Neural progenitor cell (in vitro differentiated cells): ENCODE data around the gene PORCN. TPM values are rescaled to one million over a fixed set of nuclear protein-coding genes. Genes with fewer than 3 reads are reported as not detected.
"Not testable (repeated sequence)": the region's sequence is repeated elsewhere in the genome, so short reads cannot be mapped to it uniquely, and the experiment has no call there.

Source experiments
- DNase-seq: peaks from one replicate; pipeline ENCODE4 v3.0.0-alpha.2; 2016; ENCODE audit warnings: low spot score
- H2AFZ ChIP-seq: fragments of 200-600 bp; sonication (generic); replicated peaks from 2 replicates; pipeline ENCODE4 v1.6.1; 2016; ENCODE audit warnings: antibody characterized with exemption
- H3F3A ChIP-seq: fragments of 200-600 bp; sonication (generic); 2 replicates; pipeline ENCODE4 v1.6.1; 2016; ENCODE audit warnings: antibody characterized with exemption, low read depth
- H3K27ac ChIP-seq: fragments of 200-600 bp; sonication (generic); 2 replicates; pipeline ENCODE4 v1.5.1; 2016; ENCODE audit warnings: mild to moderate bottlenecking
- H3K27me3 ChIP-seq: fragments of 200-600 bp; sonication (generic); 2 replicates; pipeline ENCODE4 v1.6.1; 2016; ENCODE audit warnings: mild to moderate bottlenecking, moderate library complexity
- H3K36me3 ChIP-seq: fragments of 200-600 bp; sonication (generic); 2 replicates; pipeline ENCODE4 v1.5.1; 2016
- H3K4me1 ChIP-seq: fragments of 200-600 bp; sonication (generic); 2 replicates; pipeline ENCODE4 v1.6.1; 2016; ENCODE audit warnings: mixed run types
- H3K4me2 ChIP-seq: fragments of 200-600 bp; sonication (generic); 2 replicates; pipeline ENCODE4 v1.6.1; 2016
- H3K4me3 ChIP-seq: fragments of 200-600 bp; sonication (generic); 2 replicates; pipeline ENCODE4 v1.5.1; 2016
- H3K79me2 ChIP-seq: fragments of 200-600 bp; sonication (generic); 2 replicates; pipeline ENCODE4 v1.6.1; 2016; ENCODE audit warnings: low read depth
- H3K9ac ChIP-seq: fragments of 200-600 bp; sonication (generic); 2 replicates; pipeline ENCODE4 v1.6.1; 2016
- H3K9me3 ChIP-seq: fragments of 200-600 bp; sonication (generic); 2 replicates; pipeline ENCODE4 v1.5.1; 2016; ENCODE audit warnings: low read depth
- H4K20me1 ChIP-seq: fragments of 200-600 bp; sonication (generic); 2 replicates; pipeline ENCODE4 v1.6.1; 2016; ENCODE audit warnings: low read depth
- H3K27ac Mint-ChIP-seq: 3 replicates; pipeline ENCODE4 v1.8.0; 2021; ENCODE audit warnings: mixed read lengths
- H3K27me3 Mint-ChIP-seq: 2 replicates; pipeline ENCODE4 v1.8.0; 2022; ENCODE audit warnings: low read depth, mild to moderate bottlenecking, inconsistent platforms, moderate library complexity, mixed read lengths; ENCODE audit not compliant: insufficient read depth
- H3K36me3 Mint-ChIP-seq: 3 replicates; pipeline ENCODE4 v1.8.0; 2021; ENCODE audit warnings: mixed read lengths
- H3K4me1 Mint-ChIP-seq: 3 replicates; pipeline ENCODE4 v1.8.0; 2021; ENCODE audit warnings: mixed read lengths
- H3K4me3 Mint-ChIP-seq: 3 replicates; pipeline ENCODE4 v1.8.0; 2021; ENCODE audit warnings: mild to moderate bottlenecking, moderate library complexity, mixed read lengths
- H3K9me3 Mint-ChIP-seq: 3 replicates; pipeline ENCODE4 v1.8.0; 2020; ENCODE audit warnings: mixed read lengths
- CTCF ChIP-seq: fragments of 200-600 bp; sonication (generic); IDR thresholded peaks from 2 replicates; pipeline ENCODE4 v1.5.1; 2017; ENCODE audit warnings: antibody characterized with exemption, mild to moderate bottlenecking
- EZH2 ChIP-seq: fragments of 200-600 bp; sonication (generic); IDR thresholded peaks from 2 replicates; pipeline ENCODE4 v1.6.1; 2017; ENCODE audit warnings: antibody characterized with exemption, mild to moderate bottlenecking, moderate library complexity
- EZH2phosphoT487 ChIP-seq: fragments of 200-600 bp; sonication (generic); IDR thresholded peaks from 2 replicates; pipeline ENCODE4 v1.6.1; 2017; ENCODE audit warnings: antibody characterized with exemption
- total RNA-seq: library from RNA; depleted of rRNA; stranded (reverse); fragments of >200 nt; gene quantifications from 2 replicates; pipeline ENCODE4 v1.2.3, GENCODE V29; 2015; ENCODE audit warnings: low replicate concordance

PORCN gene
- total RNA-seq, 1 donor from 2014 or later, result 10.8 TPM

- H3K27ac ChIP-seq, result no peak overlapping the region
Observed at GRCh38 chrX:48522291-48522690, 13.5 kb downstream of the PORCN start.

GRCh38 chrX:48523682-48524081 lies 14.9 kb downstream of the PORCN start:
- H3K36me3 Mint-ChIP-seq, result peaks cover 17% of the 10 kb centered on the region
- H3K27ac Mint-ChIP-seq, result no peak overlapping the region

More at GRCh38 chrX:48522291-48522690, 13.5 kb downstream of the PORCN start:
- peaks cover 11% of the 10 kb centered on the region for H3K36me3 Mint-ChIP-seq
- no peaks in the 10 kb centered on the region for H3K27me3 ChIP-seq
- H3K4me3 ChIP-seq, result peak overlapping the region; percentile 61
- peaks cover 9% of the 10 kb centered on the region for H3K9me3 Mint-ChIP-seq
- H4K20me1 ChIP-seq, result no peaks in the 10 kb centered on the region
- H2AFZ ChIP-seq, result peak overlapping the region; percentile 64
- H3F3A ChIP-seq, result peaks cover 5% of the 10 kb centered on the region
- H3K4me1 ChIP-seq, result no peaks in the 10 kb centered on the region
- H3K4me3 Mint-ChIP-seq, result peak overlapping the region; percentile 91
- H3K4me1 Mint-ChIP-seq, result peaks cover 12% of the 10 kb centered on the region
- no peak for TF ChIP-seq EZH2phosphoT487
- TF ChIP-seq CTCF, result no peak
- TF ChIP-seq EZH2, result no peak
- H3K9me3 ChIP-seq, result no peaks in the 10 kb centered on the region
- H3K4me2 ChIP-seq, result peak overlapping the region; percentile 81
- H3K27me3 Mint-ChIP-seq, result peaks cover 5% of the 10 kb centered on the region
- peak overlapping the region; percentile 69 for H3K27ac Mint-ChIP-seq
- peak; percentile 4 for DNase-seq
- H3K79me2 ChIP-seq, result peaks cover 32% of the 10 kb centered on the region
- no peaks in the 10 kb centered on the region for H3K36me3 ChIP-seq
- peak overlapping the region; percentile 23 for H3K9ac ChIP-seq

GRCh38 chrX:48525853-48526252 lies 17.1 kb downstream of the PORCN start:
- not testable (repeated sequence) for H3K4me1 Mint-ChIP-seq, H3K27me3 ChIP-seq, H3F3A ChIP-seq, H4K20me1 ChIP-seq, H3K4me1 ChIP-seq, H3K4me3 Mint-ChIP-seq, H3K4me3 ChIP-seq, H2AFZ ChIP-seq, H3K9ac ChIP-seq, H3K9me3 ChIP-seq, H3K27ac Mint-ChIP-seq, DNase-seq, H3K4me2 ChIP-seq, H3K27ac ChIP-seq, H3K36me3 ChIP-seq, H3K27me3 Mint-ChIP-seq
- H3K36me3 Mint-ChIP-seq, result peaks cover 17% of the 10 kb centered on the region
- H3K79me2 ChIP-seq, result peaks cover 32% of the 10 kb centered on the region
- peaks cover 11% of the 10 kb centered on the region for H3K9me3 Mint-ChIP-seq

More at GRCh38 chrX:48523682-48524081, 14.9 kb downstream of the PORCN start:
- H3K79me2 ChIP-seq, result peaks cover 32% of the 10 kb centered on the region
- Mint-ChIP-seq H3K9me3 (peaks cover 10% of the 10 kb centered on the region), H3K27me3 (peaks cover 7% of the 10 kb centered on the region), H3K4me3 (peak overlapping the region; percentile 74), H3K4me1 (peaks cover 12% of the 10 kb centered on the region)
- no peak overlapping the region for H2AFZ ChIP-seq
- H3K27me3 ChIP-seq, result no peaks in the 10 kb centered on the region
- no peaks in the 10 kb centered on the region for H3K4me1 ChIP-seq
- no peak overlapping the region for H3K9ac ChIP-seq
- no peak overlapping the region for H3K4me3 ChIP-seq
- no peaks in the 10 kb centered on the region for H3K36me3 ChIP-seq
- H3F3A ChIP-seq, result peaks cover 5% of the 10 kb centered on the region
- TF ChIP-seq CTCF, result no peak
- no peak for TF ChIP-seq EZH2phosphoT487
- no peak for TF ChIP-seq EZH2
- H4K20me1 ChIP-seq, result no peaks in the 10 kb centered on the region
- no peaks in the 10 kb centered on the region for H3K9me3 ChIP-seq
- H3K4me2 ChIP-seq, result no peak overlapping the region
- DNase-seq, result no peak
- H3K27ac ChIP-seq, result no peak overlapping the region

- H3F3A ChIP-seq, result no peaks in the 10 kb centered on the region
- H3K4me3 ChIP-seq, result no peak overlapping the region
- H3K27me3 Mint-ChIP-seq, result peaks cover 6% of the 10 kb centered on the region
- H3K36me3 ChIP-seq, result no peaks in the 10 kb centered on the region
- H3K27ac Mint-ChIP-seq, result no peak overlapping the region
- H3K9me3 ChIP-seq, result no peaks in the 10 kb centered on the region
- TF ChIP-seq EZH2 (no peak), EZH2phosphoT487 (no peak), CTCF (no peak)
- H3K4me3 Mint-ChIP-seq, result no peak overlapping the region
- H3K9me3 Mint-ChIP-seq, result peaks cover 12% of the 10 kb centered on the region
- no peak overlapping the region for H3K4me2 ChIP-seq
- DNase-seq, result no peak
- no peak overlapping the region for H3K9ac ChIP-seq
- no peaks in the 10 kb centered on the region for H4K20me1 ChIP-seq
- H3K36me3 Mint-ChIP-seq, result peaks cover 13% of the 10 kb centered on the region
- H3K27ac ChIP-seq, result no peak overlapping the region
- H3K4me1 Mint-ChIP-seq, result no peaks in the 10 kb centered on the region
- H2AFZ ChIP-seq, result no peak overlapping the region
- no peaks in the 10 kb centered on the region for H3K4me1 ChIP-seq
- no peaks in the 10 kb centered on the region for H3K79me2 ChIP-seq
- no peaks in the 10 kb centered on the region for H3K27me3 ChIP-seq
Observed at GRCh38 chrX:48530736-48531135, 21.9 kb downstream of the PORCN start.
